ENCODE results near the gene GARNL3.
A peak's percentile ranks its signal among the peaks of the same experiment; 100 is the strongest.

The GARNL3 gene

GRCh38 chr9:127278372-127278771 lies 13.8 kb downstream of the GARNL3 start:
- no peak for DNase-seq

GRCh38 chr9:127279717-127280285 lies 15.2 kb downstream of the GARNL3 start:
- DNase-seq = no peak

GRCh38 chr9:127280880-127281660 lies 16.5 kb downstream of the GARNL3 start:
- no peak for DNase-seq

DNA sequence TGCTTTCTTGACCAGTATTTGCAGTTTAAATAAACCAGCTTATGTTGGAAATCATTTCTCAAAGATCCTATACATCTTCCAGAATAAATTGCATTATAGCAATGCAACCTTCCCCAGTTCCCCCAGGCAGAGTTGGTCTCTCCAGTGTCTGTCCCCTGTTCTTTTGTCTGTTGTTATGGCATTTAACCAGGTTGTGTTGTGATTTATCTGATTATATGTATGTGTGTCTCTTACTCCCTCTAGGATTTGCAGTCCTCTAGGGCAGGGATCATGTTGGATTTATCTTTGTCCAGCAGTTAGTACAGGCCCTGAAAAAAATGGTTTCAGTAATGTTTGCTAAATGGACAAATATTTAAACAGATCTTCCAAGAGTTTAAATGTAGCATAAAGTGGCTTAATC lies 17.3 kb downstream of the GARNL3 start:
- no peak for DNase-seq

- DNase-seq = no peak
Observed at GRCh38 chr9:127282611-127283010, 18.0 kb downstream of the GARNL3 start.

GRCh38 chr9:127283135-127283534 lies 18.6 kb downstream of the GARNL3 start:
- DNase-seq = no peak

DNA sequence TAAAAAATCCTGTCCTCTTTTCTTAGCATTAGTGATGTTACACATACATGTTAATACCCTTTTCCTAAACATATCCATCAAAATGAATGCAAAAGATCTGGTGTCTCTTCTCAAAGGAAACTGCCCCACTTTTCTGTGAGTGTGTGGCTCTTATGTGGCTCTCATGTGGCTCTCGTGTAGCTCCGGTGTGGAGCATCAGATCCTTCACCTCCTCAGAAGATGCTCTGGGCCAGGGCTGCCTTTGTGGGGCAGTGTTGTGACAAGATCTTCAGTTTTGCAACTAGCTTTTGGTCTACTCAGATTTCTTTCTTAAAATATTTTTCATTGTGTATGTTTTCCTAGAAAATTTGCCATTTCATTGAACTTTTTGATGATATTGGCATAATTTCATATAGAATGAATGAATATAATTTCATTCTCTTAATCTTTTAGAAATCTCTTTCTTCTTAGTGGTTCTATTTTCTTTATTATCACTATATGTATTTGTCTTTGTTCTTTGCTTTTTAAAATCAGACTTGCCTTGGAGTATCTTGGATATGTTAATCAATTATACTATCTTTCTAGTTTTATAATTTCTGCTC lies 19.4 kb downstream of the GARNL3 start:
- DNase-seq = peak; percentile 21

- DNase-seq = no peak
Observed at GRCh38 chr9:127285965-127286364, 21.4 kb downstream of the GARNL3 start.

DNA sequence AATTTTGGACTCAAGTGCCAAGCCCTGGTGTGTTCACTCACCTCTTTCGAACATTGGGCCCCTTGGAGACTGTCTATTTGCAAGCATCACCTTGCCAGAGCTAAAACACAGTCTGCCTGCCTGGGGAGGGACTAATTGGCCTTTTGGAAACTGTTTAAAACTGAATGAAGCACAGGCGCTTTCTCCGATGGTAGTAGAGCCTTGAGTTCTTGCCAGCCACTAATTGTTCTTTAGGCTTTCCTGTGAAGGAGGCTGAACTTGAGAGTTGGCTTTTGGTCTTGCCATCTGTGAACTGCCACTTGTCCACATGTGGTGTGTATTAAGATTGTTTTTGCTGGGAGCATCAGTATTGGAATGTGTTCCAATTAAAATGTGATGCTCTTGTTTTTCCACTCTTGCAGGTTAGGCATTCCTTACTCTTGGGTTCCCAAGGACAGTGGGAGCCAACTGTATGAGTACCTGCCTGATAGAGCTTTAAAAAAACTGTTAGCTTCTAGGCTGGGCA lies 26.0 kb downstream of the GARNL3 start:
- no peak for DNase-seq

DNA sequence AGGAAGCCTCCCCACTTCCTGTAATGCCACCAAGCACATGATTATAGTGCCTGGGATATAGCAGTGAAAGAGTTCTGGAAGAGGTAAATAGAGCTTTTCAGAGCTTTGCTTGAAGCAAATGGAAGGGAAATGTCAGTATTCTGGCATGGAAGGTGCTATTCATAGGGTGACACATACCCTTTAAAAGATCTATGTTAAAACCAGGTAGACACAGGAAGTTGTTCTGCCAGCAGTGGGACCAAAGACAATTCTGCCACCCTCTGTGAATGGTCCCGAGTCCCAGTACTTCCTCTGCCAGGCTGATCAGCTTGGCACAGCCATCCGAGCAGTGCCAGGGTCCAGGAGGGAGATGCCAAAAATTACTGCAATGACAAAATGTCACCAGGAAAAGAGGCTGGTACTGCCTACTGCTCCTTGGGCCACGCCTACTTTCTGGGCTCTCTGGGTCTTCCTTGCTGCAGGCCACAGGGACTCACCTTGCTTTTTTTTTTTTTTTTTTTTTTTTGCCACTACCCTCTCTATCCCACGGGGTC lies 26.7 kb downstream of the GARNL3 start:
- DNase-seq = no peak

- DNase-seq = no peak
Observed at GRCh38 chr9:127292415-127292814, 27.8 kb downstream of the GARNL3 start.

DNA sequence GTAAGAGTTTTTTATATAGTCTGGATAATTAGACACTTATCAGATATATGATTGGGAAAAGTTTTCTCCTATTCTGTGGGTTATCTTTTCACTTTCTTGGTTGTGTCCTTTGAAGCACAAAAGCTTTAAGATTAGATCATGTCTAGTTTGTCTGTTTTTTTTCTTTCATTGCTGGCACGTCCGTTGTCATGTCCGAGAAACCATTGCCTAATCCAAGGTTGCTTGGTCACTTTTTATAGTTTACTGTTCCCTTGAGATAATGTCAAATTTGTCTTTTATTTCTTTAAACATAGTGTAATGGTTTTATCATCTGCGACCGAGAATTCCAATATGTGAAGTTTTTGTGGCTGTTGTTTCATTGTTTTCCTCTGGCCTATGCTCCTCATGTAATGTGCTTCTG lies 28.8 kb downstream of the GARNL3 start:
- DNase-seq = no peak

DNA sequence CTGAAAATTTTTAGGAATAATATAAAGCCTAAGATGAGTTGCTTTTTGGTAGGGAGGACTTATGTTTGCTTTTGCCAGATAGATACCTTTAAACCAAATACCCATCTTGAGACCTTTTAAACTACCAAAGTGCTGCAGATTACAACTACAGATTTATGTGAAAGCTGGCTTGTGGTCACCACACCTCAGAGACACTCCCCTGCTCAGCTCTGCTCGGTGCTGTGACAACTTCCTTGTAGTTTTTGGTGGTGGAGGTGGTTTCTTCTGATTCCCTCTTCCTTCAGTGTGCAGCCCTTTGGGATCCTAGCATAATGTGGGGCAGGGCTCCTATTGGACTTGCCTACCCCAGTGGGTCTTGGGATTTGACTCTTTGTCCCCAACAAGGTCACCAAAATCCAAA lies 29.2 kb downstream of the GARNL3 start:
- DNase-seq = no peak

GRCh38 chr9:127295005-127295404 lies 30.4 kb downstream of the GARNL3 start:
- DNase-seq = no peak

DNA sequence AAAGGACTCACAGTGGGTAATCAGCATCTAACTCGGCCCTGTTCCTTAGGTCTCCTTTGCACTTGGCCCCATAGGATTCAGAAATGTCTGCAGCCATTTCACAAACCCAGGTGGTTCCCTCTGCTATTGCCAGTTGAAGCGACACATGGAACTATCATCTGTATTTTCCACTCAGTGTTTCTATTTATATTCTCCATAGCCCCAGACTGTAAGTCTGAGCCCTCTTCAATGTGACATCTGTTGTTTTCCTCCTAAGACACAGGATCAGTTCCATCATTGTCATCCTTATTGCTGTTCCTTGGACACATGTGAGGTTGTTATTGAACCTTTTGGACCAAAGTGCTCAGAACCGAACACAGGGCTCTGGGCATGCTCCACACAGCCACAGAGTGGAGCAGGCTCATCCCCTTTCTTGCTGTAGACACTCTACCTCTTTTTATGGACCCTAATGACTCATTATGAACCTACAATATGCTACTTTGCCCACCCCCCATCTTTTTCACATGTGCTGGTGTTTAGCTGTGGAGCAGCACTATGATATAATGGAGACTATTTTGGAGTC lies 36.4 kb downstream of the GARNL3 start:
- no peak for DNase-seq

DNA sequence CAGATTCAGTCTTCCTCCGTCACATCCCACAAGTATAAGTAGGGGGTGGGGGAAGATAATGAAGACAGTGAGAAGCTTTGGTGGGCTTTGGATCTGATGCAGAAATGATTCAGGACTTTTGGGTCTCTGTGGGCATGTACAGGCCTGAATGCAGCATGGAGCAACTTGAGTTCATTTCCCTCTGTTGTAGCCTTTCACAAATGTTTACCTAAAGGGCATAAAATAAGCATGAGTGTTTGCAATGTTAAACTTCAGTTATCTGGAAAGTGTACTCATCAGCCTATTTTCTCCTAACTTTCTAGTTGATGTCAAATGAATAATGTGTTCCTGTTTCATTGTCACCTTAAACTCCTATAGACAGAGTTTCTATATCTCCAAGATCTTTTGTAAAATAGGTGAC lies 39.3 kb downstream of the GARNL3 start:
- DNase-seq = no peak

DNA sequence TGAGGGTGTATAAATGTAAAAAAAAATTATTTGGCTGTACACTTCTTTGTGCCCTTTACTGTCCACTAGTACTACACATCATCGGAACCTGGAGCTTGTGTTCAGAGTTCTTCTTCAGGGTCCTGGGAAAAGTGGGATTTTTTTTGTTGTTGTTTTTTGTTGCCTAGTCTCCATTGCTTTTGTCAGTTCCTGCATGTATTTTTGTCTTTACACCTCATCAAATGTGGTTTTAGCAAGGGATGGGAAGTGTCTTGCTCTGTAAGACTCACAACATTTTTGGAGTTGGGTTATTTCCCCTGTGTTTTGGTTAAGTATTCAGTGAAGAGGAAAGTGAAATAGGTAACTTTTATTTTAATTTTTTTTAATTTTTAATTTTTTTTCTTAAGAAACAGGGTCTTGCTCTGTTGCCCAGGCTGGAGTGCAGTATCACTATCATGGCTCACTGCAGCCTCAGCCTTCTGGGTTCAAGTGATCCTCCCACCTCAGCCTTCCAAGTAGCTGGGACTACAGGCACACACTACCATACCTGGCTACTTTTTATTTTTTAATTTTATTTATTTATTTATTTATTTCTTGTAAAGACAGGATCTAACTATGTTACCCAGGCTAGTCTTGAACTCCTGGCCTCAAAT lies 40.7 kb downstream of the GARNL3 start:
- DNase-seq = no peak

- no peak for DNase-seq
Observed at GRCh38 chr9:127305838-127306226, 41.3 kb downstream of the GARNL3 start.

DNA sequence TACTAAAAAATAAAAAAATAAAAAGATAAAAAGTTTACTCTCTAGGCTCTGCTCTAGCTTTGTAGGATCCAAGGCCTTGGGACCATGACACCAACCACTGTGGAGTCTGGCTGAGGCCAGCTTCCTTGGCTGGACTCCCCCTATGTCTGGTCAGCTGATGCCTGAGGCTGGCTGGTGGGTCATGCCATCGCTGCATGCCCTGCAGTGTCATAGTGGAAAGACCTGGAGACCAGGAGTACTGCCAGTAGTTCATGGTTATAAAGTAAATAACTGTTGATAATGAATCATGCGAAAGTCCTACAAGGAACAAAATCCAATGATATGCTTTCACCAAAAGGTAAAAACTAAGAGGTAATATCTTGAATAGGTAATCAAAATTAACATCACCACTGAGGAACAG lies 43.2 kb downstream of the GARNL3 start:
- no peak for DNase-seq

DNA sequence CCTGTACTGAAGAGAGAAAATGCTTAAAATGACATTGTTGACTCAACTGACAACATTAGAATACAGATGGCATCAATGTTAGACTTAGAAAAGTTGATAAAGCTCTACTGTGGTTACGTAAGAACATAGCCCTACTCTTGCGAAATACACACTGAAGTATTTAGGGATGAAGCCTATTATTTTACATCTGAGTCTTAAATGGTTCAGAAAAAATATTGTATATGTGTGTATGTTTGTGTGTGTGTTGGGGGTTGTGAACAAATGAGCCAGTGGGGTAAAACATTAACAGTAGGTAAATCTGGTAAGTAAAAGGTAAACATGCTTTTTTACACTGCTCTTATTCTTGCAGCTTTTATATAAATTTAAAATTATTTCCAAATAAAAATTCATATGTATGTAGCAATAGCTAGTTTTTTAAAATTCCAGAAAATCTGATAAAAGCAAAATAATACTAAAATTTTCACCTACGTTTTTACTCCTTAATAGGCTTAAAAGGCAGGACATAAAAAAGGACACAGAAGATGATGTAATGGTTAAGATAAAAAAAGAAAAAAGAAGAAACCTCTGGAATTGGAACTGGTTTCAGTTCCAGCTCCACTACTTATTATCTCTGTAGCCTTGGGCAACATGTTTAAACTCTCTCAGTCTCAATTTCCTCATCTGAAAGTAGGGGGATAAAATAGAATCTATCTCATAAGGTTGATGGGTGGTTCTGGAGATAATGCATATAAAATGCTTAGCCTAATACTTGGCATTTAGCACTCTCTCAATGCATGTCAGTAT lies 44.3 kb downstream of the GARNL3 start:
- DNase-seq = no peak

DNA sequence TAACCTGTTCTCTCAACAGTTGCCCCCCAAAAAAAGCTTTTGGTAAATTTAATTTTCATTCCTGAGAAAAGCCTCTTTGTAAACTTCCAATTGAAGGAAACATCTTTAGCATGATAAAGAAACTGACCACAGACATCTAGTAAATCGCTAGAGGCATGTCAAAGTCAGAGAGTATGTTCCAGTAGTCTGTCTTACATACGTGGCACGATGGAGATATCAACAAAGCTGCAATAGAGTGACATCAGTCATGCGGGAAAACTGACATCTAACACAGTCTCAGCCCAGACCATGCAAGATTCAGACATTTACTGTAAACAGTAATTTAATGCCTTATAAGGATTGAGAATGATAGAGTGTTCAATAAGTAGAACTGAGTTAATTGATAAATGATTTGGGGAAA lies 45.1 kb downstream of the GARNL3 start:
- no peak for DNase-seq

DNA sequence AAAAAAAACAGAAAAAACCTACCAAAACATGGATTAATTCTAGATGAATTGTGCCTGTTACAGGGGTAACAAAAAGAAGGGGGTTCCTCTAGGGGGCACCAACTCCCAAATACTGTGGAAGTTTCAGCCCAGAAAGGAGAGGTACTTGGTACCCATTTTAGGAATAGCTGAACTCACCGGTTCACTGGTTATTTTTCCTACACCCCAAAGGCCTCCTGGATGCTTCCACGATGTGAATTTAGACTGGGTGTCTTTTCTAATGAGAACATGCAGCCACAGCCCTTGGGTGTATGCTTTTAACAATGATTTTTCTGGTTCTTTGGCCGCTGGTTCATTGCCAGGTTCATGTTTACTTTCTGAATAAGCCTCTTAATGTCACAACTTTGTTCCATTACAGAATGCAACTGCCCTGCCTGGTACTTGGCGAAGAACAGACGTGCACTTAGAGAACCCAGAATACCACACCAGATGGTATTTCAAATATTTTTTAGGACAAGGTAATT lies 46.7 kb downstream of the GARNL3 start:
- DNase-seq = peak; percentile 50

Measured in activated CD4-positive, alpha-beta T cell treated with anti-CD3 and anti-CD28 coated beads, Interleukin-2, amount 50 U/mL, for 16 hours (primary cell).